Keratinocyte (primary cell): Measurements from ENCODE around the gene FDPS. TPM values are rescaled to one million over a fixed set of nuclear protein-coding genes. Genes with fewer than 3 reads are reported as not detected.
A peak's percentile ranks its signal among the peaks of the same experiment; 100 is the strongest.

Experiments used
- DNase-seq: peaks from one replicate; pipeline ENCODE4 v3.0.0-alpha.2; 2011; ENCODE audit warnings: low read depth, missing footprints, low spot score
- FAIRE-seq: peaks from 2 replicates; lab custom pipeline; 2011; peaks lifted over from hg19 to GRCh38; lab: Jason Lieb, UNC
- H2AFZ ChIP-seq: 2 replicates; pipeline ENCODE4 v1.6.0; 2012; ENCODE audit warnings: low read length, control low read depth, inconsistent platforms; ENCODE audit not compliant: control insufficient read depth
- H3K27ac ChIP-seq: 2 replicates; pipeline ENCODE4 v1.5.1; 2011; ENCODE audit warnings: low read length; ENCODE audit not compliant: control insufficient read depth, insufficient read depth
- H3K27me3 ChIP-seq: 3 replicates; pipeline ENCODE4 v1.6.0; 2011; ENCODE audit warnings: low read length; ENCODE audit not compliant: control insufficient read depth, insufficient read depth; ENCODE audit errors: extremely low read depth
- H3K36me3 ChIP-seq, 2 experiments: 2 replicates in 1 of 2; 3 replicates in 1 of 2; pipeline ENCODE4 v1.5.1; 2011; ENCODE audit warnings: low read length in 2 of 2, mild to moderate bottlenecking in 1 of 2; ENCODE audit not compliant: control insufficient read depth in 2 of 2, insufficient read depth in 2 of 2; ENCODE audit errors: extremely low read depth in 1 of 2
- H3K4me1 ChIP-seq: 3 replicates; pipeline ENCODE4 v1.5.1; 2011; ENCODE audit warnings: low read length; ENCODE audit not compliant: control insufficient read depth, insufficient read depth; ENCODE audit errors: extremely low read depth
- H3K4me2 ChIP-seq: 3 replicates; pipeline ENCODE4 v1.6.0; 2011; ENCODE audit warnings: low read depth, low read length; ENCODE audit not compliant: control insufficient read depth, insufficient read depth; ENCODE audit errors: extremely low read depth
- H3K4me3 ChIP-seq, 3 experiments: fragments of 200-600 bp in 1 of 3; sonication (generic) in 1 of 3; 2 replicates in 2 of 3; 3 replicates in 1 of 3; pipeline ENCODE4 v1.5.1; 2011 to 2016; ENCODE audit warnings: low read length in 3 of 3, mild to moderate bottlenecking in 3 of 3, control low read depth in 2 of 3, inconsistent platforms in 1 of 3, low read depth in 1 of 3, mixed read lengths in 1 of 3, mixed run types in 1 of 3, moderate library complexity in 1 of 3; ENCODE audit not compliant: control insufficient read depth in 2 of 3, insufficient read depth in 2 of 3; ENCODE audit errors: extremely low read depth in 1 of 3
- H3K79me2 ChIP-seq: 2 replicates; pipeline ENCODE4 v1.6.0; 2012; ENCODE audit warnings: low read length; ENCODE audit not compliant: control insufficient read depth, insufficient read depth
- H3K9ac ChIP-seq: 3 replicates; pipeline ENCODE4 v1.6.0; 2011; ENCODE audit warnings: low read length; ENCODE audit not compliant: control insufficient read depth, insufficient read depth; ENCODE audit errors: extremely low read depth
- H3K9me1 ChIP-seq: 3 replicates; pipeline ENCODE4 v1.6.0; 2011; ENCODE audit warnings: low read length; ENCODE audit not compliant: control insufficient read depth, insufficient read depth; ENCODE audit errors: extremely low read depth
- H3K9me3 ChIP-seq: 2 replicates; pipeline ENCODE4 v1.5.1; 2012; ENCODE audit warnings: low read depth, low read length; ENCODE audit not compliant: control insufficient read depth
- H4K20me1 ChIP-seq: 3 replicates; pipeline ENCODE4 v1.6.0; 2011; ENCODE audit warnings: low read length; ENCODE audit not compliant: control insufficient read depth, insufficient read depth; ENCODE audit errors: extremely low read depth
- EZH2 ChIP-seq: IDR thresholded peaks from one replicate; pipeline ENCODE4 v1.6.1; 2012; ENCODE audit warnings: inconsistent platforms, mild to moderate bottlenecking, low read length, moderate library complexity
- dilution Hi-C: fragments of 300-500 bp; cut with MboI; formaldehyde crosslinking; loops from one replicate; pipeline ENCODE4 v1.7.0; 2020; ENCODE audit warnings: low sequenced_read_pairs; ENCODE audit not compliant: extremely low pct_ligation_motif_present
- polyA plus RNA-seq, 5 experiments: library from polyadenylated mRNA; depleted of rRNA in 3 of 5; stranded (reverse) in 3 of 5; stranded (forward) in 1 of 5; unstranded in 1 of 5; fragments of >200 nt; gene quantifications; 1 replicate in 1 of 5; 2 replicates in 3 of 5; 3 replicates in 1 of 5; pipeline versions ENCODE4 v1.2.1 to v1.2.3, GENCODE V29; 2011 to 2012; ENCODE audit warnings: missing spikeins in 2 of 5, low read depth in 1 of 5, low replicate concordance in 1 of 5
- TF ChIP-seq, protein P1 (sequence below), 3 experiments: IDR thresholded peaks in 1 of 3; conservative IDR thresholded peaks in 1 of 3; optimal IDR thresholded peaks in 1 of 3; 2 replicates in 2 of 3; 3 replicates in 1 of 3; pipeline versions ENCODE3 to v1.5.1; 2011; ENCODE audit warnings: low read length in 3 of 3, mild to moderate bottlenecking in 3 of 3, moderate library complexity in 2 of 3, control low read depth in 1 of 3, inconsistent platforms in 1 of 3; ENCODE audit not compliant: insufficient read depth in 2 of 3; ENCODE audit errors: extremely low read depth in 1 of 3

FDPS gene
- polyA plus RNA-seq, 1 donor (not counting 4 experiments of a cell fraction or from before 2014, with no cell fraction given) = 821 TPM

- H4K20me1 ChIP-seq = no peaks in the 10 kb centered on the region
- H3K4me1 ChIP-seq = peaks cover 12% of the 10 kb centered on the region
- TF ChIP-seq, protein P1, sequence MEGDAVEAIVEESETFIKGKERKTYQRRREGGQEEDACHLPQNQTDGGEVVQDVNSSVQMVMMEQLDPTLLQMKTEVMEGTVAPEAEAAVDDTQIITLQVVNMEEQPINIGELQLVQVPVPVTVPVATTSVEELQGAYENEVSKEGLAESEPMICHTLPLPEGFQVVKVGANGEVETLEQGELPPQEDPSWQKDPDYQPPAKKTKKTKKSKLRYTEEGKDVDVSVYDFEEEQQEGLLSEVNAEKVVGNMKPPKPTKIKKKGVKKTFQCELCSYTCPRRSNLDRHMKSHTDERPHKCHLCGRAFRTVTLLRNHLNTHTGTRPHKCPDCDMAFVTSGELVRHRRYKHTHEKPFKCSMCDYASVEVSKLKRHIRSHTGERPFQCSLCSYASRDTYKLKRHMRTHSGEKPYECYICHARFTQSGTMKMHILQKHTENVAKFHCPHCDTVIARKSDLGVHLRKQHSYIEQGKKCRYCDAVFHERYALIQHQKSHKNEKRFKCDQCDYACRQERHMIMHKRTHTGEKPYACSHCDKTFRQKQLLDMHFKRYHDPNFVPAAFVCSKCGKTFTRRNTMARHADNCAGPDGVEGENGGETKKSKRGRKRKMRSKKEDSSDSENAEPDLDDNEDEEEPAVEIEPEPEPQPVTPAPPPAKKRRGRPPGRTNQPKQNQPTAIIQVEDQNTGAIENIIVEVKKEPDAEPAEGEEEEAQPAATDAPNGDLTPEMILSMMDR (optimal IDR thresholded peaks at IDR 0.05 in 1 of 3, IDR thresholded peaks at IDR 0.05 in 1 of 3, conservative IDR thresholded peaks at IDR 0.05 in 1 of 3; ENCODE audit: extremely low read depth in 1 of 3, insufficient read depth in 2 of 3, low read length in 3 of 3) = no peak
- TF ChIP-seq EZH2 = no peak
- no peaks in the 10 kb centered on the region for H3K9me3 ChIP-seq
- no peak for DNase-seq
- no peaks in the 10 kb centered on the region for H3K9me1 ChIP-seq
- no peak for FAIRE-seq
- no peaks in the 10 kb centered on the region for H3K36me3 ChIP-seq
- dilution Hi-C loops = no loop called here
- no peak overlapping the region for H2AFZ ChIP-seq
- H3K79me2 ChIP-seq = no peaks in the 10 kb centered on the region
- peak overlapping the region; percentile 90 for H3K4me2 ChIP-seq
- H3K9ac ChIP-seq = no peak overlapping the region
- H3K4me3 ChIP-seq = no peak overlapping the region
- H3K27ac ChIP-seq = no peak overlapping the region
- H3K27me3 ChIP-seq = no peaks in the 10 kb centered on the region
Observed at GRCh38 chr1:155278689-155279160, 29.9 kb upstream of the FDPS start.

DNA sequence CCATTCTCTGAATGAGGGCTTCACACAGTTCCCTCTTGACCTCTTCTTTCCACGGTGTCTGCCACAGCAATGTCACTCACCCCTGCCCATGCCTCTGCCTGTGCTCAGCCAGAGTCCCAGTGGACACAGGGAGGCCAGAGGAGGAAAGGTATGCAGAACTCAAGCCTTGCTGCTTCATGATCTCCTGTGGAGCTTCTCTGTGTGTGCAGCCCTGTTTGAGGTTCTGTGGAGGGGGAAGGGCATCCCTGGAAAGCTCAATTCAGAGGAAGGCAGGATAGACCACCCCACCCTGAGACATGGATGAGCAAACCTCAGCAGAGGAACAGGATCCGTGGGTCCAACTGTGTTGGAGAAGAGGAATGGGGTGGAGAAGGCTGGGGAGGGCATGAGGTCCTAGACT, 29.4 kb upstream of the FDPS start:
- Histone ChIP-seq H2AFZ (no peak overlapping the region), H3K36me3 (no peaks in the 10 kb centered on the region), H3K4me2 (no peak overlapping the region), H3K79me2 (no peaks in the 10 kb centered on the region), H3K4me1 (peaks cover 11% of the 10 kb centered on the region), H3K4me3 (no peak overlapping the region), H3K27me3 (no peaks in the 10 kb centered on the region), H4K20me1 (no peaks in the 10 kb centered on the region), H3K9me3 (no peaks in the 10 kb centered on the region), H3K27ac (no peak overlapping the region), H3K9ac (no peak overlapping the region), H3K9me1 (no peaks in the 10 kb centered on the region)
- dilution Hi-C loops = no loop called here
- FAIRE-seq = no peak
- DNase-seq = no peak
- TF ChIP-seq EZH2 = no peak
- TF ChIP-seq, protein P1 (optimal IDR thresholded peaks at IDR 0.05 in 1 of 3, IDR thresholded peaks at IDR 0.05 in 1 of 3, conservative IDR thresholded peaks at IDR 0.05 in 1 of 3; ENCODE audit: extremely low read depth in 1 of 3, insufficient read depth in 2 of 3, low read length in 3 of 3) = no peak
